ENCODE results near the gene NDEL1.

NDEL1 gene

GRCh38 chr17:8451933-8452614 is 16.4 kb downstream of the NDEL1 start:
- no peak for FAIRE-seq
- DNase-seq (ENCODE audit: insufficient read length, low spot score): no peak

DNA sequence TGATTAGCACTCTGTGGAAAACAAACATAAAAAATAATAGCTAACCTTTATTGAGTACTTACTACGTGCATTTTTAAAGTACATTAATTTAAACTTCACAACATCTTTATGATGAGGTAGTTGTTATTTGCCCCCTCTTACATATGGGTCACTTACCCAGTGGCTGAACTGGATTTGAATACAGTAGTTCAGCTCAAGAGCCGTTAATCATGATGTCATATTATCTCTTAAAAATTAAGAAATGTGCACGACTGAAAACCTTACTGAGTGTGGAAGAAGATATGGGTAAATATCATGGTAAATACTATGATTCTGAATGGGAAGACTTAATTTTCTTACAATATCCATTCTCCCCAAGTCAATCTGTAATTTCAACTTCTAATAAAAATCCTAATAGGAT is 17.6 kb downstream of the NDEL1 start:
- no peak for FAIRE-seq

DNA sequence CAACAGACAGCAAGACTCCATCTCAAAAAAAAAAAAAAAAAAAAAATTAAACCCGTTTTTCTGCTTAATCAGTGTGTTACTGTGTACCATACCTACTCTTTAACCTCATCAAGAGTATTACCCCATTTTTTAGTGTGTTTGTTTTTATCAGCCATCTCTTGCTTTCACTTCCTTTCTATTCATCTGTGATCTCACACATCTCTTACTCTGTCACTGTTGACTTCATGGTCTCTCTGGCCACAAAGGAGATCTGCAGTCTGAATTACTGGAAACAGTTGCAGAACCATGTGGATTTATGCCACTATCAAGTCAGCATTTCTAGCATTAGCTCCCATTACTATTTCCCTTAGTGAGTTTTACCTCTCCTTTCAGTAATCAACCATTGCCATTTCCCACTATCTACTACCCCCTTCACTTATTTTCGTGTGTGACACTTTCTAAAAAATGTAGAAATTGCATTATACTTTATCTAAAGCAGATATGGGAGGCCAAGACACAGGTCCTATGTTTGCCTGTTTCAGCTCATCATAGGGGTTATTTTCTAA is 20.1 kb downstream of the NDEL1 start:
- FAIRE-seq: no peak
- no peak for DNase-seq (ENCODE audit: insufficient read length, low spot score)

More for the DNA sequence above, 17.6 kb downstream of the NDEL1 start:
- DNase-seq (ENCODE audit: insufficient read length, low spot score): no peak

- DNase-seq (ENCODE audit: insufficient read length, low spot score) (no peak), FAIRE-seq (no peak)
Measured at GRCh38 chr17:8458128-8458527, 22.4 kb downstream of the NDEL1 start.

- DNase-seq (ENCODE audit: insufficient read length, low spot score) (no peak), FAIRE-seq (no peak)
Measured at GRCh38 chr17:8459107-8459506, 23.4 kb downstream of the NDEL1 start.

- DNase-seq (ENCODE audit: insufficient read length, low spot score) (no peak), FAIRE-seq (no peak)
Measured at GRCh38 chr17:8459831-8460230, 24.1 kb downstream of the NDEL1 start.

DNA sequence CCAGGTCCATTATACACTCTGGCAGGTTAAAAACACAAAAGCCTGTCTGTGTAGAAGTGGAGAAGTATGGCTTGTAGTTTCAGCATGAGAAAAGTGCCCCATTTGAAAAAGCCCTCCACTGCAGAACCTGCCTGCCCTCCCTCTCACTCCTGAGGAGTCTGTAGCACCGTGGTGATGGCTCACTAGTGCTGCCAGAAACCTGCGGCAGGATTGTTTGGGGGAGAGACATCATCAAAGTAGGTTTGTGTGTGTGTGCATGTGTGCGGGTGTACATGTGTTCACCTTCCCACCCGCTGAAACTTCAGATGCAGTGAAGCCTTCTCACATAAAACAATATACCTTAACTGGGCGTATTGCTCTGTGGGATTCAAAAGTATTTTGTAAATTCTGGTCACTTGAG is 26.9 kb downstream of the NDEL1 start:
- DNase-seq (ENCODE audit: insufficient read length, low spot score): no peak
- no peak for FAIRE-seq

DNA sequence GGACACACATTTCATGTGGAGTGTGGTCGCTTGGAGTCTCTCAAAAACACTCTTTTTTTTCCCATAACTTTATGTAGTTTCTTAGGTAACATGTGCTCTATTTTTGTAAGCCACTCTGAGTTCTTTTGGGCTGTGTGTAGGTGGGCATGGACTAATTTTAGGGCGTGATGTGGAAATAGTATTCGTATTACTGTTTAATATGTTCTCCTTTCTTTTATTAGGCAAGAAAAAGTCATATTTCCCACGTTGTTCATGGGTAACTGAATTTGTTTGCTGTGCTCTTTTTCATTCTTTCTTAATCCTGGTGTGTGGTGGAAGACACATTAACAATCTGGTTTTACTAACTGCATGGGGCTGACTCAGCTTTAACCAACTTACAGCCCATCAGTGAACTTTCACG is 27.4 kb downstream of the NDEL1 start:
- FAIRE-seq (no peak), DNase-seq (ENCODE audit: insufficient read length, low spot score) (no peak)

- FAIRE-seq (no peak), DNase-seq (ENCODE audit: insufficient read length, low spot score) (no peak)
Measured at GRCh38 chr17:8464941-8465340, 29.3 kb downstream of the NDEL1 start.

- no peak for FAIRE-seq
Measured at GRCh38 chr17:8465356-8465755, 29.7 kb downstream of the NDEL1 start.

DNA sequence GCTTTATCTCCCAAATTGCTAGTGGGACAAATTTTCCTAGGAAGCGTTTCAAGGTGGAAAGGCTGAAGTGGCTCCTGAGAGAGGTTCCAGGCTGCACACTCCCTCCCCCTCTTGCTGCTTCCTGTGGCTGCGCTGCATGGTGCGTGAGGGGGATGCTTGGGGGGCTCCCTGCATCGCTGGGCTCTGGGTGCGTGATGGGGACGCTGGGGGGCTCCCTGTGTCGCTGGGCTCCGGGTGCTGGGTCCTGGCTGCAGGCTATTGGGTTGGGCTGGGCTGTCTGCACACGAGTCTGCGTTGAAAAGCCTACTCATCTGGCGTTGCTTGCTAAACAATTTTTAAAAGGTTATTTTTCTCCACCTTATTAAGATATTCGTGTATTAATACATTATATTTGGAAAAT is 30.1 kb downstream of the NDEL1 start:
- FAIRE-seq (no peak), DNase-seq (ENCODE audit: insufficient read length, low spot score) (no peak)

More at GRCh38 chr17:8465356-8465755, 29.7 kb downstream of the NDEL1 start:
- no peak for DNase-seq (ENCODE audit: insufficient read length, low spot score)

DNA sequence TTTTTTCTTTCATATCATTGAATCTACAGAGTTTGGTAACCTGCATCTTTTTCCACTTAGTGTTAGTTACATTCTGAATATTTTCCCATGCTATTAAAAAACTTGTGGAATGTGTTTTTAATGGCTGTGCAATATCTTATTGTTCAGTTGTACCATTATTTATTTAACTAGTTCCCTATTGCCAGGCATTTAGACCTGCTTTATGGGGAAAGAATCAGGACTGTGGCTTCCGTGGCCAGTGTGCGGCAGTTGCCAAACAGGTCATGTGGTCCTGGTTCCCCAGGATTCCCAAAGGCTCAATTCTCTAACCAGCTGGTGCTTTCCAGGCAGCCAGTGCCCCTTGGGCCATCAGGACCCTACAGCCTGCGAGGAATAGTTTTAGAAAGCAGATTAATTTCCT is 30.8 kb downstream of the NDEL1 start:
- FAIRE-seq: no peak
- DNase-seq (ENCODE audit: insufficient read length, low spot score): no peak

DNA sequence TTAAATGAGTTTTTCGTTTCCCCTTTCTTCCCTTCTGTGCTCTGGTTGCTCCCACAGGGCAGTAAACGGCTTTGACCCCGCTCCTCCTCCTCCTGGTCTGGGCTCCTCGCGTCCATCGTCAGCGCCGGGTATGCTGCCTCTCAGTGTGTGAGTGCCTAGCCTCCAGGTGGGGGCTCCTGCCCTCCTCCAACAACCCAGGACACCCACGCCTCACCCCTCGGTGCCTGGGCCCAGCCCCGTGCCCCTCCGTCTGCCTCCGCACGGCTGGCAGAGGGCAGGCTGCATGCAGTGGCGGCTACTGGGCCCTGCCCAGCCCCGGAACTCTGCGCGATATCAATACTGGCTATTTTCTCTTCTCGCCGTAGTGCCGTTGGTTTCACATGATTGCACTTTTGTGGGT is 31.2 kb downstream of the NDEL1 start:
- no peak for FAIRE-seq
- DNase-seq (ENCODE audit: insufficient read length, low spot score): no peak

DNA sequence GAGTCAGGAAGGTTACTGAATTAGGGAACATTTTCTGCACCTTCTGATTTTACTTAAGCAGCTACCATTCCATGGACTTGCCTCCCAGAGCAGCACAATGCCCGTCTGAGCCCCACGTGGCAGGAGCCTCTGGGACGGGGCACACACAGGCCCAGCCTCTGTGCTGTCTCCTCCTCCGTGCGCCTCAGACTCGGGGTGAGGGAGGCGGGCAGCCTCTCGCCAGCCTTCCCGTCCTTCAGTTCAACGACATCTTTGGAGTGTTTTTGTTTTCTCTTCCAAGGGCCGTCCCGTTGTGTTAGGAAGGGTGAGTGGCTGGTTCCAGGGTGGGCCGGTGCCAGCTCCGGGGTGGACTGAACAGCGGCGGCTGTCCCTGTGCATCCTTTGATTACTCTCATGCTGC is 31.8 kb downstream of the NDEL1 start:
- no peak for FAIRE-seq
- no peak for DNase-seq (ENCODE audit: insufficient read length, low spot score)

GRCh38 chr17:8468127-8468526 is 32.4 kb downstream of the NDEL1 start:
- FAIRE-seq (no peak), DNase-seq (ENCODE audit: insufficient read length, low spot score) (no peak)

DNA sequence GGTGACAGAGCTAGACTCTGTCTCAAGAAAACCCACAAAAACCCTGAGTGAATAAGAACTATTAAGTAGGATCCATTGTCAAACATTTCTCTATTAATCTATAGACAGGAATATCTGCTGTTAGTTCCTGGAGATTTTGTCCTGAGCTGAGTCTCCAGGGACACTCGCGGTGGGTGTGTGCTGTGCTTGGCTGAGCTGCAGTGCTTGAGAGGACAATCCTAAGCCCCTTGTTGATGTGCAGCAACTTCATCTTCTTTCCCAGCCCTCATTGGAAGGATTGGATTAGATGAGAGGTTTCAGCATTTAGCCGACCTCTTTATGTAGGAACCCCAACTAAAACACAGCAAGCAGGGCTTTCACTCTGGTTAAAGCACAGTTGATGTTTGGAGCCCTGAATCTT is 33.3 kb downstream of the NDEL1 start:
- no peak for DNase-seq (ENCODE audit: insufficient read length, low spot score)
- no peak for FAIRE-seq

DNA sequence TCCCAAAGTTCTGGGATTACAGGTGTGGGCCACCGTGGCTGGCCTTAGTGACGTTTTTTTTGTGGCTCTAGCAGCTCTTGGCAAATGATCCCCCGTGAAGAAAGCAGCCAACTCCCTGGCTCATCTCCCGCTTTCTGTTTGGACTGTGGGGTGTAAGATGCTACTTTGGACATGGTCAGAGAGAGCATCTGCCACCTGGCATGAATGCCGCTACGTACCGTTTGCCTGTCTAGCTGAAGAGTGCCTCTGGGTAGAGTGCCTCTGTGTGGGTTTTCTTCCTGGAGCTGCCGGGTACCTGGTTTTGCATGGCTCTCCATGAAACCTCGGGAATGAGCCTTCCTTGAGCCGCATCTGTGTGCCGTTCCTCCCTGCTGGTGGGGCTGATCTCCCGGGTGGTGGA is 34.3 kb downstream of the NDEL1 start:
- DNase-seq (ENCODE audit: insufficient read length, low spot score) (no peak), FAIRE-seq (no peak)

- no peak for FAIRE-seq
- DNase-seq (ENCODE audit: insufficient read length, low spot score): no peak
Measured at GRCh38 chr17:8470447-8471047, 34.9 kb downstream of the NDEL1 start.

DNA sequence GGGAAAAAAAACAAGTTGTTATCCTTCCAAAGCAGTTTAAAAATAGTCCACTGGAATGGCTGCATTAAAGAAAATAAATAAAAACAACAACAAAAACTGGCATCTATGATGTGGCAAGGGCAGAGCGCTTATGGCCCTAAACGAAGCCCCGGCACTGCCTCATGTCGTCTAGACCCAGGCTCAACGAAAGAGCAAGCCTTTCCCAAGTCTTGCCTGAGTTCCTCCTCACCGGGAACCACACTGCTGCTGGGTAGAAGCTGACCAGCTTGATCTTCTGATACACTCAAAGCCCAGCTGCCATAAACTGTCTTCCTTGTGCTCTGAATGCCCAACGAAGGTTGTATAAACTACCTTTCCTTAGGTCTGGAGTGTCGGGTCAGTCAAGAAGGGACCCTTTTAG is 37.0 kb downstream of the NDEL1 start:
- FAIRE-seq: no peak
- no peak for DNase-seq (ENCODE audit: insufficient read length, low spot score)

DNA sequence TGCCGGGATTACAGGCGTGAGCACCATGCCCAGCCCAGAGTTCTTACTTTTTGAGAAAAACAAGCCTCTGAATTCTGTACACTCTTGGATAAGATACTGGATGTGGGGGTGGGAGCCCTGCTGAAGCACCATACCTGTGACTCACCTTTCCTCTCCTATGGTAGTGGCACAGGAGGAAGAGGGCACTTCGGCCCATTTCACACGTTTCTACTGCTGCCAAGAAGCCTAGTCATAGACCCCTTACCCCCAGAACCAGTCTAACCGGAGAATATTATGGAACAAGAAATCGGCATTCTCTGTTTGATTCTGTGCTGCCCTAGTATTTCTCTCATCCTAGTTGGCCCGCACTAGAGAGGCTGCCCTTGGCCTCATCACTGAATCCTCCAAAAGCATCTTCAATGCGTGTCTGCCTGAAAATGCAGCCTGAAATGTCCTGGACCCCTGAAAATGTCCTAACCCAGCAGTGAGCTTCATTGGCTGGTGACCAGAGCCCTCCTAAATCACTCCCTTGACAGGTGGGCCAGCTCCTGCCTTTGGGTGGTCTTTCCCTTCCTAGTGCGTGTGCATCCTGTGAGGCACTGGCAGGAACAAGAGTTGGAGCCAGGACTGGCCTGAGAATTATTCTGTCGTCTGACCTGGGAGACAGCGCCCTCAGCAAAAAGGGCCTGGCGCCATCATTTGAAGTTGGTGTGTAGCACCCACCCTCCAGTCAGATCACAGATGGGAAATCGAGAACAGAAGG is 37.9 kb downstream of the NDEL1 start:
- no peak for DNase-seq (ENCODE audit: insufficient read length, low spot score)
- FAIRE-seq: no peak

- FAIRE-seq (no peak), DNase-seq (ENCODE audit: insufficient read length, low spot score) (no peak)
Measured at GRCh38 chr17:8474826-8475225, 39.1 kb downstream of the NDEL1 start.

DNA sequence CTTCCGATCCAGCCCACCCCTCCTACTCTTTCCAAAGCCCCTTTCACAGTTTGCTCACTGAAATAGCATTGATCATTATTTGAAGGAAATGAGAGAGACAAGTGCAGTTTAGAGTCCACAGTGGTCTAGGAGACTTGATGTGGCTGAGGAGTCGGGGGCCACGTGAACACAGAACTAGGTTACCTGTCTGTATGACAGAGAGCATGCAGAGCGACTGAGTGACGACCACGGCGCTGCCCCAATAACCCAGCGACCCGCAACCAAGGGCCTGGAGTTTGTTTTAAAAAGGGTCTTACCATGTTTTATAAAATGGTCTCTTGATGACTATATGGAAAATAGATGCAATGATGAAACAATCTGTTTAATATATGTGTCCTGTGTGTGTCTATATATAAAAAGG is 39.5 kb downstream of the NDEL1 start:
- FAIRE-seq (no peak), DNase-seq (ENCODE audit: insufficient read length, low spot score) (no peak)
